NCI-H1930 (cell line): Measurements from ENCODE around the gene RANBP17.
"Not testable (repeated sequence)": the region's sequence is repeated elsewhere in the genome, so short reads cannot be mapped to it uniquely, and the experiment has no call there.

Experiments used
- DNase-seq, 2 experiments: peaks; one replicate each; lab custom pipeline; 2025; lab: John Stamatoyannopoulos, UW

Gene RANBP17

DNA sequence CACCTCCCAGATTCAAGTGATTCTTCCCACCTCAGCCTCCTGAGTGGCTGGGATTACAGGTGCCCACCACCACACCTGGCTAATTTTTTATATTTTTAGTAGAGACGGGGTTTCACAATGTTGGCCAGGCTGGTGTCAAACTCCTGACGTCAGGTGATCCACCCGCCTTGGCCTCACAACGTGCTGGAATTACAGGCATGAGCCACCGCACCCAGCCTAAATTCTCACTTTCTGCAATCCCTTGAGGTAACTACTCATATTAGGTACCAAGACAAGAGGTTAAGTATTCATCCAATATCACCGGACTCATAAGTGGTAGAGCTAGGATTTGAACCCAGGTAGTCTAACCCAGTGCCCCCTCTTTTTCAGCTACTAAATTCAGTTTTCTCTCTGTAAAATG lies 436.1 kb downstream of the RANBP17 start:
- DNase-seq, result not testable (repeated sequence)

GRCh38 chr5:171299228-171299627 lies 437.4 kb downstream of the RANBP17 start:
- no peak for DNase-seq

DNA sequence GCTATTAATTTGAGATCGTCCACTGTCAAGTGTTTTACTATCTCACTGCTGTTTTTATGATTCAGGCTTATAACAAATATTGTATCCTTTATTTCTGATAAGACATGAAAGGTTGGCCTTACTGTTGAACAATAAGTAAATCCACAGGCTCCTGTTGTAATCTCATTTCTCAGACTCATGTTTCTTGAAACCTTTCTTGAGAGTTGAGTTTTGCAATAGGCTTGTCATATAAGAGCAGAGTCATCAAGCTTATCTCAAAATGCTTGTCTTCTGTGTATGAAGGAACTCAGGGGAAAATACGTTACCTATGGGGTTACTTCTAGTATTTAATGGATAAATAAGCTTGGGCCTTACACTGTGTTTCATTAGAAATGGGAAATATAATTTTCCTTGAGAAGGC lies 438.0 kb downstream of the RANBP17 start:
- DNase-seq, result no peak

- DNase-seq, result no peak
Observed at GRCh38 chr5:171300358-171300757, 438.5 kb downstream of the RANBP17 start.

DNA sequence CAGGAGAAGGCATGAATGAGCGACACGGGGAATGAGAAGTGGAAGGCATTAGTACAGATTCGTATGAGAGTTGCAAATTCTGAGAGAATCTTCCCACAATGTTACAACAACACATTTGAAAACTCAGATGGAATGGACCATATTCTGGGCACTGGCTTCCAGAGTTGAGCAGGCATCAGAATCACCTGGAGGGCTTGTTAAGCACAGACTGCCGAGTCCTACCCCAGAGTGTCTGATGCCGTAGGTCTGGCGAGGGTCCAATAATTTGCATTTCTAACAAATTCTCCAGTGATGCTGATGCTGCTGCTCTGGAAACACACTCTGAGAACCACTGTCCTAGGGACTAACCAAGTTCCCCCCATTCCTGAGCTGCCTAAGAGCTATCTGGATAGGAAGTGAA lies 444.3 kb downstream of the RANBP17 start:
- DNase-seq, result no peak

DNA sequence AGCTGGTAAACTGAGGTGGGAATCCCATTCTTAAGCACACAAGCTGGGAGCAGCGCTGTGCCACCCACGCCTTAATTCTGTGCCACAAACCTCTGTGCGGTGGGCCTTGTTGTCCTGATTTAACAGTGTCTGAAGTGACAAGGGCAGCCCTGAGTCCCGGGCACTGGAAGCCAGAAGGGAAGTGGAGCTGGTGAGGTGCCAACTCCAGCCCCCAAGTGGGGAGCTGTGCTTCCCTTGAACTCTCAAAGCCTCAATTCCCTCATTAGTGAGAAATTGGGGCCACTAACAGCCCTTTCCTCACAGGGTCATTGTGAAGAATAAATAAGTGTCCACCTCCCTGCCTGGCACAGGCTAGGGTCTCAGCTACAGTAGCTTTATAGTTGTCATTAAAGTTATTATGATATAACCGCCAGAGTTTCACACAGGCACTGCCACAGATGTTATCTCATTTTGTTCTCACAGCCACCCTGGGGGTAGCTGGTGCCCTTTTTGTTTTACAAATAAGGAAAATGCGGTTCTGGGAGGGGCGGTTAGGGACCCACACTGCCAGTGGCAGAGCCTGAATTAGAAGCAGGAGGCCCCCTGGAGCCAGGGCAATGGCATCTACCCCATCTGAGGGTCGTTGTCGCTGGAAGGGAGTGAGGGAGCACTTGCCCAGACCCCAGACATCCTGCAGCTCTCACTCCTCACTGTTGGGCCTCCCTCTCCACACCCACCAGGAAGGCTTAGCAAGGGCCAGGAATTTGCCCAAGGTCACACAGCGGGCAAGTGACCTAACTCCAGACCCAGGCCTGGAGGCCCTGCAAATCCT lies 445.2 kb downstream of the RANBP17 start:
- DNase-seq, result no peak

GRCh38 chr5:171307789-171308452 lies 446.1 kb downstream of the RANBP17 start:
- DNase-seq, result no peak

GRCh38 chr5:171308453-171309275 lies 446.8 kb downstream of the RANBP17 start, which contains the start of gene TLX3:
Gene TLX3, plus strand, starts transcription at chr5:171309248. Its CDS starts 118 bp downstream, at chr5:171309366.
- DNase-seq, result peak in 1 of 2 experiments; percentile 6

- no peak for DNase-seq
Observed at GRCh38 chr5:171309276-171310211, 447.7 kb downstream of the RANBP17 start.

DNA sequence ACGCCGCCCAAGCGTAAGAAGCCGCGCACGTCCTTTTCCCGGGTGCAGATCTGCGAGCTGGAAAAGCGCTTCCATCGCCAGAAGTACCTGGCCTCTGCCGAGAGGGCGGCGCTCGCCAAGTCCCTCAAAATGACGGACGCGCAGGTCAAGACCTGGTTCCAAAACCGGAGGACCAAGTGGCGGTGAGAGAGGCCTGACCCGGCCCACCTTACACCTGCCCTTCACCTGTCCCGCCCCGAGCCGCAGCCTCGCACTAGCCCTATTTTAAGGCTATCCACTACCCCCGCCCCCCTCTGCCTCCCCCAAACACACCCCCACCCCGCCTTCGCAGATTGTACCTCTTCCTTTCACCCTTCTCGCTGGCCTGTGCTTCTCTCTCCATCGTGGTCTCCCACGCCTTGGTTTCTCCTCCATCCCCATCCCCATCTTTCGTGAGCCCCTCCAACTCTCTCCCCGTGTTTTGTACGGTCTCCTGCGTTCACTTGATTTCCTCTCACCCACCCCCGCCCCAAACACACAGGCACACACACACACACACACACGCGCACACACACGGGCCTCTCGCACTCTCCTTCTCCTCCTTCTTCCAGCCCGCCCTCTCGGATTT lies 448.5 kb downstream of the RANBP17 start:
- no peak for DNase-seq

GRCh38 chr5:171310819-171311321 lies 449.1 kb downstream of the RANBP17 start:
- DNase-seq, result no peak

DNA sequence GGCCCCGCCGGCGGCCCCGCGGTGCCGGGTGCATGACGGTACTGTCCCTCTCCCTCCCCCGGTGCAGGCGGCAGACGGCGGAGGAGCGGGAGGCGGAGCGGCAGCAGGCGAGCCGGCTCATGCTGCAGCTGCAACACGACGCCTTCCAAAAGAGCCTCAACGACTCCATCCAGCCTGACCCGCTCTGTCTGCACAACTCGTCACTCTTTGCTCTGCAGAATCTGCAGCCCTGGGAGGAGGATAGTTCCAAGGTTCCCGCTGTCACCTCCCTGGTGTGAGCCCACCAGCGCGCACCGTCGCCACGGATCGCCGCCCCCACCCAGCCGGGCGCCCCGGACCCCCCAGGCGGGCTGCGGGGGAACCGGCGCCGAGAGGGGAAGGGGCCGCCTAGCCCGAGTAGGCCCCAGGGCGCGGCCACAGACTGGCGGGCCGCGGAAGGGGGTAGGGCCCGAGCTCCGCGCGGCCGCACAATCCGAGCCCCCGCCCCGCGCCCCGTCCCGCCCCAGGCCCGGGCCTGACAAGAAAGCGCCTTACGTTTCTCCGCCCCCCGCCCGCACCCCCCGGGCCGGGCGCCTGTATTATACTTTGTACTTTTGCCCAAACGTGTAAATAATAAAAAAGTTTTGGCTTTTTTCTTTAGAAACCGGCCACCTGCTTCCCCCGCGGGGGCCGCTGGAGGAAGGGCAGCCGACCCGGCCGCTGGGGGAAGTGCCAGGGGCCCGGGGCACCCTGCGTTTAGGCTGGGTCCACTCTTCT lies 449.7 kb downstream of the RANBP17 start:
- DNase-seq, result no peak

DNA sequence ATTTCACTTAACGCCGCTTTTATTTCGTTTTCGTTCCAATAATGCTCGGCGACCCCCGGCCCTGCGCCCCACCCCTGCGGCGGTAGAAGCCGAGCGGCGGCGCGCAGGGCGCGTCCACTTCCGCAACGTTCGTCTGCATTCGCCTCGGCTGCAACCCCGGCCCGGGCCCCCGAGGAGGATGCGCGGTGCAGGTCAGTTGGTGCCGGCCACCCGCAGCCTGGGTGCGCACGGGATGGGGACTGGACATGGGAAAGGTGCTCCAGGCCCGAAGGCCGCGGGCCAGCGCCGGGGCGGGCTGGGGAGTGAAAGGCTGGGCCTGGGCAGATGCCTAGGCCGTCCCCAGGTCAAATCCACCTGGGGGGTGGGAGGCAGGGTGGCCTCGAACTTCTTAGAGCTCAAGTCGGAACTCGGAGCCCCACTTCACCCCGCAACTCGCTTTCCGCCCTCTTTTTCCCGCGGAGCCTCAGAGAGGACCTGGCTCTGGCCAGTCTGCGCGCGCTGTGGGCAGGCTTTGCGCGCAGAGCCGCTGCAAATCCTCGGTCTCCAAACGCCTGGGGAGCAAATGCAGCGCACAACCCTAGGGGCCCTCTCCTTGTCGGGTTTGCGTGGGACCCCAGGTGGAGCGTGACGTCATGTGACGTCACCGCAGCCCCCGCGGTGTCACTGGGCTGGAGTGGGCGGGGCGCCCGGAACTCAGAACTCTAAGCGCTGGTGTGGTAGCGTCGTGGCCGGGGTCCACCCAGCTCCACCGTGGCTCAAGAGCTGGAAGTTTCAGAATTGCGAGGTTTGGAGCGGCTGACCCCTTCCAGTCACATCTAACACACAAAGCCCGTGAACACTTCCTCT lies 450.5 kb downstream of the RANBP17 start:
- no peak for DNase-seq

DNA sequence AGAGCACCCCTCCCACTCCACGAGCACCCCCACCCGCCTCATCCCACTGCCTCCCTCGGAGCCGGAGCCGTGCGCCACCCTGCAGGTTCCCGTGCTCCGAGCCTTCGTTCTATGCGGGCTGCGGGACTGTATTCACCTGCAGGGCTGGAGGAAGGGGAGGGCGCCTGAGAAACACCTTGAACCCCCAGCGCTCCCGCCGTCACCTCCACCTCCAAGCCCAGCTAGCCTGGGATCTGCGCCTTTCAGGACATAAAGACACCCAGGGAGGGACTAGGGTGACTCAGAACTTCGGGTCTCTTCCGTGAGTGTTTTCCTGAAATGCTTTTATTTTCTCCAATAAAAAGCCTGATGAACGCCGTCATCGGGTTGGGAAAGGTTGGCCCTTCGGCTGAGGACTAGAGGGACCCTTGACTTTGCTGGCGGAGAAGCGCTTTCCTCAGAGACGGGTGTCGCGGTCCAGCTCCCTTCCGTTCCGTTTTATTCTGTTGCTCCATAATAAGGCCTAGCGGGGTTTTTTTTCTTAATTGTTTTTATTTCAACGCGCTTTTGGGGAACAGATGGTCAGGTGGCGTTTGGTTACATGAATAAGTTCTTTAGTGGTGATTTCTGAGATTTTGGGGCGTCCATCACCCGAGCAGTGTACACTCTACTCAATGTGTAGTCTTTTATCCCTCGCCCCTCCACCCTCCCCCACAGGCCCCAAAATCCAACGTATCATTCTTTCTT lies 451.8 kb downstream of the RANBP17 start:
- no peak for DNase-seq

- DNase-seq, result no peak
Observed at GRCh38 chr5:171314728-171315385, 453.0 kb downstream of the RANBP17 start.

DNA sequence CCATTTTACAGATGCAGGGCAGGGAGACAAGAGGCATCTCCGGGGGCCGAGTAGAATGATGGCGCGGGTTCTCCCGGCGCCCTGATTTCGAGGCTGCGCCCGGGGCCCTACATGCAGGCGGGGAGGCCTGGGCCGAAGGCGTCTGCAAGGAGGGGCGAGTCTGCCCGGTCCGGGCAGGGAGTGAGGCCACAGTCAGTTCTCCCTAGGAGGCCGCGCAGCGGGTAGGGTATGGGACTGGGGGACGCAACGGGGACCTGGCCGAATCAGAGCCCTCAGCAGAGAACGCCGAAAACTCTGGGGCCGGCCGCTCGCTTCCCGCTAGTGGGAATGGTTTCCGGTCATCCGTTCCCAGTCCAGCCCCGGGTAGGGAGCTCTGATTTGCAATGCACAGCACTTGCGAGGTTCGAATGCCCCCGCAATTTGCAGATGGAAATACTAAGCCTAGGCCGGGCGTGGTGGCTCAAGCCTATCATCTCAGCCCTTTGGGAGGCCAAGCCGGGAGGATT lies 453.6 kb downstream of the RANBP17 start:
- no peak for DNase-seq

DNA sequence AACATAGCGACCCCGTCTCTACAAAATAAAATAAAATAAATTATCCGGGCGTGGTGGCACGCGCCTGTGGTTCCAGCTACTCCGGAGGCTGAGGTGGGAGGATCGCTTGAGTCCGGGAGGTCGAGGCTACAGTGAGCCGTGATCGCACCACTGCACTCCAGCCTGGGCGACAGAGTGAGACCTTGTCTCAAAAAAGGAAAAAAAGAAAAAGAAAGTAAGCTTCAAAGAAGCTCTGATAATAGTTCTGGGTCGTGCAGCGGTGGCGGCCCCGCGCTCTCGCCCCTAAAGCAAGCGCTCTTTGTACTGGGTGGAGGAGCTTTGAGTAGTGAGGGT lies 454.1 kb downstream of the RANBP17 start:
- no peak for DNase-seq
